VCaP (cell line): Measurements from ENCODE around the gene HIBCH.

ENCODE experiments used
- H3K27ac ChIP-seq: fragments of 450-650 bp; 2 replicates; pipeline ENCODE4 v1.5.1; 2017
- CTCF ChIP-seq: fragments of 450-650 bp; conservative IDR thresholded peaks from 2 replicates; pipeline ENCODE4 v1.5.1; 2017; ENCODE audit warnings: mild to moderate bottlenecking, moderate library complexity

Gene HIBCH

GRCh38 chr2:190328573-190329147, 9.0 kb upstream of the HIBCH start:
- TF ChIP-seq CTCF, result peak; percentile 57
- H3K27ac ChIP-seq, result no peak overlapping the region

- no peak overlapping the region for H3K27ac ChIP-seq
- TF ChIP-seq CTCF, result no peak
Observed at GRCh38 chr2:190327867-190328572, 8.4 kb upstream of the HIBCH start.

DNA sequence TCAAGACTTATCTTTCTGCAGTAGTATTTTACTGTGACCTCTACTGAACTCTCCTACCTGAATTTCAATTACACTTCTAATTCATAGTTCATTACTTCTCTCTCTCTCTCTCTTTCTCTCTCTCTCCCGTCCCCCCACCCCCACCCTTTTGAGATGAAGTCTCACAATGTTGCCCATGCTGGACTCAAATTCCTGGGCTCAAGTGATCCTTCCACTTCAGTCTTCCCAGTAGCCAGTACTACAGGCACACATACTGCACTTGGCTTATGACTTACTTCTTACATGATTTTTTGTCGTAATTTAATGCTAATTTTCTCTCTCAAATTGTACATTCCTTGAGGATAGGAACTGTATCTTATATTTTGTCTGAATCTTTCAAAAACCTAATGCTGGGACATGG, 6.0 kb upstream of the HIBCH start:
- no peak for TF ChIP-seq CTCF
- H3K27ac ChIP-seq, result no peak overlapping the region

DNA sequence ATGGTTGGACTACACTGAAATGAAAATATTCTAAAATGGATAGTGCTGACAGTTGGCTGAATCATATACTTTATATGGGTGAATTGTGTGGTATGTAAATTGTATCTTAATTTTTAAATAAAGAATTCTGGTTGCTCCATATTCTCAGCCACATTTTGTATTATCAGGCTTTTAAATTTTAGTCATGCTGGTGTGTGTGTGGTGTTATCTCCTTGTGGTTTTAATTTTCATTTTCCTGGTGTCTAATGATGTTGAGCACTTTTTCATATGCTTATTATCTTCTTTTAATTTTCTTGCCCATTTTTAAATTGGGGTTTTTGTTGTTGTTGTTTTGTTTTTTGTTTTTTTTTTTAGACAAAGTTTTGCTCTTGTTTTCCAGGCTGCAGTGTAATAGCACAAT, 3.8 kb upstream of the HIBCH start:
- TF ChIP-seq CTCF, result no peak
- no peak overlapping the region for H3K27ac ChIP-seq

DNA sequence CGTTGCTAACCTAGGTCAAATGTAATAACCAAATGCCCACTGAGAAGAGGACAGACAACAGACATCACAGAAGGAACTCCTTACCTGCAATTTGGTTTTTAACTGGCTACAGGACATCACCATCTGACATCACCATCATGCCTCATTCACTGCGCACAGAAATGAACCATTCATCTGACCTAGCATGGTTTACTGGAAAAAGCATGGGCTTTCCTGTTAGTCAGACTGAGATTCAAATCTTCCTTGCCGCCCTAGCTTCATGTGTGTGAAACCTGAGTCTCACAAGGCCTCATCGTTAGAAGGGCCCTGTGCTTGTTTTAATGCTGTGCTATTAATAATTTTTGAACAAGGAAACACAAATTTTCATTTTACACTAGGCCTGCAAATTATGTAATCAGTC, 1.1 kb upstream of the HIBCH start:
- peak overlapping the region; percentile 78 for H3K27ac ChIP-seq
- TF ChIP-seq CTCF, result no peak

DNA sequence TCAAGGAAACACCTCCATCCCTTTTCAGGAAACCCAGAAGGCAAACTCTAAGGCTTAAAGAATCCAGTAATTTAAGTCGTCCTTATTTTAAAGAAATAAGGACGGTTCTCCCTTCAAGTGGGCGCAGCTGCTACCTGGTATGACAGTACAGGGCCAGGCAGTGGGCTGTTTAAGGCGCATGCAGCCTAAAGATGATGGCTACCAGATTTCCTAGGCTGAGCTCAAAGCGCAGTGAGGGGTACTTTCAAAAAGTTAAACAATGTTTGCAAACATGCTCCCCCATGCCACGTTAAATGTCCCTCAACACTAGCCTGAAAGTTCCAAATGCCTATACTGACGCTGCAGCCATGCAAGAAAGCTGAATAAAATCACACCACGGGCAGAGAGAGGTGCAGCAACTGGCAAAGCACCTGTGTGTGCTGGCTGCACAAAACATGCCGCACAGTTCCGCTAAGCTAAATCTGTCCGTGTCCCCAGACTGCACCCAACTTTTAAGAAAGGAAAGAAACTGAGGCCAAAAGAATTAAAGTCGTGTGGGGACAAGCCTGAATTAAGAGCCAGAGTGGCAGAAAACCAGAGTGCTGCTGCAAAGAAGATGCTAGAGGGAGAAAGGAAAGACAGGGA, 583 bp downstream of the HIBCH start:
- no peak for TF ChIP-seq CTCF
- peak overlapping the region; percentile 78 for H3K27ac ChIP-seq

DNA sequence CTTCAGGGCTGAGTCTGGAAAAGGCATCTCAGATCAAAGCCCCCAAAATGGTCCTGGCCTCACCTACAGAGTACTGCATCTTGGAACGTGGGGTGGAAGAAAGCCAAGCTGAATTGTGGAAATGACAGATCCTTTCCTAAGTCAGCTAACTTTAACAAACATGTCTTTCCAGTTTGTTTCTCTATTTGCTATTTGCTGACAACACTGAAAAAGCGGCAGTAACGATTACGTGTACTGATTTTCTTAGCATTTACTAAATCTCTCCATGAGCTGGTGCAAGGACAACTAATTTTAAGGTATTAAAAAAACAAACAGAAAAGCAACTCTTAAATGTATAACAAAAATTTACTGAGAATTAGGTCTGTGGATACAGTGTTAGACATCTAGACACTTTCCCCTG, 1.1 kb downstream of the HIBCH start:
- peak overlapping the region; percentile 78 for H3K27ac ChIP-seq
- TF ChIP-seq CTCF, result no peak
